NCI-H1092 treated with DMSO at 0.1 percent for 48 hours (cell line): Measurements from ENCODE around the gene UMAD1.
A peak's percentile ranks its signal among the peaks of the same experiment; 100 is the strongest.

ENCODE experiments used
- DNase-seq: peaks from one replicate; lab custom pipeline; 2025; lab: John Stamatoyannopoulos, UW

UMAD1 gene

DNA sequence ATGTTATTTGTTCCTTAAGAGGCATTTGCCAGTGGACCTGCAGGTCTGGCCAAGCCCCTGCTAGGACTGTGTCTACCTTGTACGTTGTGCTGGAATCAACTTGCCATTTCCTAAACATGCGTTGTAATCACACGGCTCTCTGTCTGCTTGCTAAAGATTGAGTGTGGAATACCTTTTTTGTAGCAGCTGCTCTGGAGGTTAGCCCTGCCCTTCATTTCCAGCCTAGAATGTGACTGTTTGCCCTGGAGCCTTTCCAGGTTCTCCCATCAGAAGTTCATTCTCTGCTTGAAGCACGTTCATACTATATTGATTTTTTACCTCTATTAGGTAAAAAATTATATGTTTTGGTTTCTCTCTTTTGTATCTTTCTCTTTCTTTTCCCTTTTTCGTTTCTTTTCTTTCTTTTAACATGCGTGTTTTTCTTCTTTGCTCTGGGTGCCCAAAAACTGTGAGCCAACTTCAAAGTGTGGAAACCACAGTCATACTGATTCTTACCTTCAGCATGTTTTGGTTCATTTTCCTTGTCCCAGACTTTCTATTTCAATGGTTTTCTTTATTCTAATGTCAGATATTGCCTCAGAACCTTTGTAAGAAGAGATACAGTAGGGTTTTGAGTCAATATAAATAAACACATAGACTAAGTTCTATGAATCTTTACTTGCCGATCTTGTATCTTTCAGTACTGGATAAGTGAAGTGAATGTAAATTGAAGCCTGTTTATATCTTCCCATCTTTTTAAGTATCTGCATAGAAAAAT lies 189.7 kb downstream of the UMAD1 start:
- DNase-seq = peak; percentile 98

DNA sequence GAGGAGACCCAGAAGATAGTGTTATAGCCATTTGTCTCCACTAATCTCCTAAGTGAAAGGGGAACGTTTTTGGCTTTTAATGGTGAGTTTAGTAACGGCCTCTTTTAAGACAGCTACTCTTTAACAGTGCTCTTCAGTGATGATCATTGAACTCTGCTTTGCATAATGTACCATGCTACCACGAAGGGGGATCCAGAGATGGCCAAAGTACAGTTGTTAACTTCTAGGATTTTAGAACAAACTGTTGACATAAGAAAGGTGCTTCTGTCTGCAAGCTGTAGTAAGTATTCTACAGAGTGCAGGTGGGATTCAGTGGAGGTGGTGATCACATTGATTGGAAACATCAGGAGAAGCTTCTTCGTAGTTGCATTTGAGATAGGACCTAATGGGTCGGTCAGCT lies 192.0 kb downstream of the UMAD1 start:
- no peak for DNase-seq

DNA sequence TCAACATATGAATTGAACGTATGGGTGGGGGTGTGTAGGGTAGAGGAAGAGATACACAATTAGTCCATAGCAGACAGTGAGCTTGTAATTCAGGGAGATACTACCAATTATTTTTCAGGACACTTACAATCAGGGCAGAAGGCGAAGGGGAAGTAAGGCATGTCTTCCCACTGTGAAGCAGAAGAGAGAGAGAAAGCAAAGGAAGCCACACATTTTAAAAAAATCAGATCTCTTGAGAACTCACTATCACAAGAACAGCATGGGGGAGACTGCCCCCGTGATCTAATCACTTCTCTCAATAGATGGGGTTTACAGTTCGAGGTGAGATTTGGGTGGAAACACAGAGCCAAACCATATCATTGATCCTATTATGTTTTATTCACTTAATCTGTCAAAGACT lies 194.2 kb downstream of the UMAD1 start:
- DNase-seq = no peak

DNA sequence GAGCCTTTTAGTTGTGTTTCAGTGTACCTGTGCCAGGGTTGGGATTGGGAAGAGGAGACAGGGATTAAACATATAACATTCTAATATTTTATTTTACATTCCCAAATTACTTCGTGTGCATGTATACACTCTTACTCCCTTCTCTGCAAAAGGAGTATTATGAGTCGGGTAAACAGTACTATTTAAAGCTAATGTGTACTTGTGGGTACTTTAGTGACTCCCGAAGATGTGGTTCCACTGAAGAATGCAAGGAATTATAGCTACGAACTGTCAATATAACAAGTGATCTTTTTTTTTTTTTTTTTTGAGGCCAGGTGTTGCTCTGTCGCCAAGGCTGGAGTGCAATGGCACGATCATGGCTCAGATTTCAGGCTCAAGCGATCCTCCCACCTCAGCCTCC lies 200.5 kb downstream of the UMAD1 start:
- DNase-seq = no peak

DNA sequence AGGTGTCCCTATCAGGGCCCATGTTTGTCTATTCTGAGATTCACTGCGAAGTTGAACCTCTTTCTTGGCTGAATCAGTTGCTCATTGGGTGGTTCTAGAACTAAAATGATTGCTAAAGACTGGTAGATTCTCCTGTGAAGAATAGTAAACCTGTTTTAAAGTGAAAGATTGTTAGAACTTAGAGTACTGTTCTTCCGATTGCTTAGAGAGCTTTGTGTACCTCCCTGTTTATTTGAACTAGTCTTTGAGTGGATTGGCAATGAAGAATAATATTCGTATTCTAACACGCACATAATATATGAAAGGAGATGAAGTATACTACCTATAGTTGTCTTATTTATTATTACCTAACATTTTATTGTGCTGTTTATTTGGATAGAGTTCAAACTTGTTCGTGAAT lies 202.7 kb downstream of the UMAD1 start:
- DNase-seq = no peak

DNA sequence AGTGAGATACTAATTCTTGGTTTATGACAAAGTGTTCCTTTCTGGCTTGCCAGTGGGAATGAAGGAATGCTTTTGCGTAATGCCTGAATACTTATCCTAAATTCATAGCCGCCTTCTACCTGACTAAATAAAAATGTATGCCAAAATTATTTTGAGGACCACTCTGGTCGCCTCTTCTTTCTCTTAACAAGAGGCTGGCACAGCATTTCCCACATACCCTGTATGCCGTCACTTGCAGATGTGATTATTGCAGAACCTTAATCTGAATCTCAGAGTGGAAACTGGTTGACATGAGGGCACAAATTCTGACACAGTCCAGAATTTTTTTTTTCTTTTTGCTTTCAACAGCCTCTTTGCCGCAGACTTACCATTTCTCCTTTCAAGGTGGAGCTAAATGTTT lies 203.4 kb downstream of the UMAD1 start:
- DNase-seq = no peak

DNA sequence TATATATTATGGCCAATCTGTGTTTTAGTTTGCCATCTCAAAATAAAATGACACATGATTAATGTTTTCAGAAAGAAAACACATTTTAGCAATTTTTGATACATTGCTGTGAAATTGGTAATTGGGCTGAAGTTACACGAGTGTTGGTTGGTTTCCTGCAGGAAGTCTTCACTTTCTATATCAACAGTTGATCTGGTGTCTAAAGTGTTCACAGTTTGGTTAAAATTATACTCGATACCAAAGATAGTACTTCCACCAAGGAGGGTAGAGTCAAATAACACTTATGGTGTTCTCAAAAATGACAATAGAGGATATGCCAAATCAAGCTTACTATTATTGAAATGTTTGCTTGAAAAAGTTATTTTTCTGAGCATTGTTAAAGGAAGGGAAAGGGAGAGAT lies 207.7 kb downstream of the UMAD1 start:
- no peak for DNase-seq

DNA sequence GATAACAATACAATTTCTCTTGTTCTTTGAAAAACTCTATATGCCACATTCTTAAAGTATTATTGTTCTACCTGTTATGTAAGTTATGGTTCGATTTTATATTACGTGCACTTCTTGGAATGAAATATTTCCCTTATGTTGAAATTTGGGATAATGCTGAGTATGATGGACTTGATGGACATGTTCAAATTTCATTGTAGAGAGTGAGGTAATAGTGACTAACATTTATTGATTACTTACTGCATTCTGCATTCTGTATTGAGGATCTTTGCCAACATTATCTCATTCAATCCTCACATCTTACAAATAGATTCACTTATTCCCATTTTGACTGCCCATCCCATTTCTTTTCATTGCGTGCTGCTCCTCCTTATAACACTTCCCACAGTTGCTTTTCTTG lies 208.3 kb downstream of the UMAD1 start:
- no peak for DNase-seq

DNA sequence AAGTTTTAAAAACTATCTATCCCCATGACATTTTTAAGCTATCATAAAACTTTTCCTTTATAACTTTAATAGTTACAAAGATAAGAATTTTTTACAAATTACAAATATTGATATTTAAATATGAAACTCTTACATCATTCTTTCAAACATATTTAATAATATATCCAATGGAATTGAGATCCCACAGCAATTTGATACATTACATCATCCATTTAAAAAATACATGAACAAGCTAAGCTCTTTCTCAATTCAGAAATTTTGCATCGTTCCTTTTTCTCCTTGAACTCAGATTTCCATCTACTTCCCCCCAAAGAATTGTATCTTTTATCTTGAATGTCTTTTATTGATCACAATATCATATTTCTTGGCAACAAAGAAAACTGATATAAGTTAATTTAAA lies 209.6 kb downstream of the UMAD1 start:
- DNase-seq = no peak

DNA sequence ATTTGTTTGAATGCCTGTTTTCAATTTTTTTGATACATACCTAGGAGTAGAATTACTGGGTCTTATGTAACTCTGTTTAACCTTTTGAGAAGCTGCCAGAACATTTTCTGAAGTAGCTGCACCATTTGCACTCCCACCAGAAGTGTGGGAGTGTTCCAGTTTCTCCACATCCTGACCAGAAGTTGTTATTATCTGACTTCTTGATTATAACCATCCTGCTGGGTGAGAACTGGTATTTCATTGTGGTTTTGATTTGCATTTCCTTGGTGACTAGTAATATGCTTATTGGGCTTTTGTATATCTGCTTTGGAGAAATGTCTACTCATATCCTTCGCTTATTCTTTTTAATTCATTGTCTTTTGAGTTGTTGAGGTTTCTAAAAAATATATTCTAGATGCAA lies 210.8 kb downstream of the UMAD1 start:
- DNase-seq = no peak

DNA sequence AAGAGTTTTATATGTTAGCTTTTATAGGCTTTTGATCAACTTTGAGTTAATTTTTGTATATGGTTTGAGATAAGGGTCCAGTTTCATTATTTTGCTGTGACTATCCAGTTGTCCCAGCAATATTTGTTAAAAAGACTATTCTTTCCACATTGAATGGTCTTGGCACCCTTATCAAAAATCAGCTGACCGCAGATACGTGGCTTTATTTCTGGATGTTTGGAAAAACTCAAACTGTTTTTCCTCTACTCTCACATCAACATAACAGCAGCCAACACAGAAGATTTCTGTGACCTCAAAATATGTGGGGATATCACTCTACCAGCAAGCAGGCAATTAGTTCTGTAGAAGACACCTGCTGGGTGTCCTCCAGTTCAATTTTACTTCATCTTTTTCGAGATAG lies 211.4 kb downstream of the UMAD1 start:
- no peak for DNase-seq

DNA sequence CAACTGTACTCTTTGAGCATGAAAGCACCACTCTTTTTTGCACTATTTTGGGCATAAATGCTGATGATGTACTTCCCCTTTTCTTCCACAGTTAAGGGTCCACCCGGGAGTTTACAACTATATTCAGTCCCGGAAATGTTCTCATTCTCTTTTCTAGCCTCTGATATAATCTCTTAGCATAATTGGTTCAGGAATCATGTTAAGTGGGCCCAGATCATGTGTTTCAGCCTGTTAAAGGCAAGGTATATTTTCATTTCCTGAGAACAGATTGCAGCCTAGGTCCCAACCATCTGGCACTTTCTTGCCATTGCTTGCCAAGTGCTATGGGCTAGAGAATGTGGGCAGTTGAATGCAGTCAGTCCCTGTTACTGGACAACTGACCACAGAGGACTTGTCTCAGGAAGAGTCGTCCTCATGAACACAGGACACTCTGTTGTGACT lies 216.6 kb downstream of the UMAD1 start:
- no peak for DNase-seq

DNA sequence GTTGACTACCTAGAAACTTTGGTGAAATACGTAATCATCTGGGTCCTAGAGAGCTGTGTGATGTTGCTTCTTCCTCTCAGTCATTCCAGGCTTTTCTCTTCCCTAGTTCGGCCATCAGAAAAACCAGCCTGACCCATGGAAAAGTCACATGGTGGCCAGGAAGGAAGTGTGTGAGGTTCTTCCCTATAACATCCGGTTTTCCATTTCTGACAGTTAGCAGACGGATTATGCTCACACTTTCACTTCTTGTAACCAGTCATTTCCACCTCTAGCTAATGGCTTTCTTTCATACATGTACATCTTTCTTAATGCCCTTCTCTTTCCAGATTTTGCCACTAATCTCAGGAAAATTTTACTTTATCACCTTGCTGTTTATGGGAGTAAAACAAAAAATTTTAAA lies 218.0 kb downstream of the UMAD1 start:
- no peak for DNase-seq

DNA sequence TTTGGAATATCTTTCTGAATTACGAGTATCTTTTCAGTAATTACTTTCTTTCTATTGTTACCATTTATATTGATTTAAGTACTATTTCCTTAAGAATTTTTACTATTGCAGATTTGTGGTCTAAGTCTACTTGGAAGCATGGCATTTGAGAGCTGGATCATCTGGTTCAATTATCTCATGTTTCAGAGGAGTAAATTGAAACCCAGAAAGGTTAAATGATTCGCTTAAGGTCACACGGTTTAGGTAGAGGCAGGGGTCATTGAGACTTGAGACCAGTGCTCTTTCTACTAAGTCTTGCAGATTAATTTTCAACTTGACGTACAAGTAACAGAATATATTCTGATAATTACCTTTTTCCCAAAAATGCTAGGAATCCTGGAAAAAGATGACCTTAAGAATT lies 218.9 kb downstream of the UMAD1 start:
- no peak for DNase-seq

DNA sequence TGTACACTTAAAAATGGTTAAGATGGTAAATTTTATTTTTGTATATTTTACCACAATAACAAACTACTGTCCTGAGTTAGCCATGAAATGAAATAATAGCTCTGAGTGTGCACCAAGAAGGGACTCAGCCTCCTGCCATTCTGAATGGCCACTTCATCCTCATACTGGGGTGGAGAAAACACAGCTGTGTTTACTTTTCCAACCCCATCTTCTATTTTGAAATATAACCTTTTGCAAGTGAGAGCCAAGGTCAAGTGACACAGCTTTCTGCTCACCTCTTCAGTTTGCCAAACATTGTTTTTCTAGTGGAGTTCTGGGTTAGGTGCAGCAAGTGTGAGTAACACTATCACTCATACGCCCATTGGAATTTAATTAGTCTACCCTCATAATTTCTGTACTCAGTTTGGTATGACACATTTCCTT lies 220.7 kb downstream of the UMAD1 start:
- peak; percentile 99 for DNase-seq

DNA sequence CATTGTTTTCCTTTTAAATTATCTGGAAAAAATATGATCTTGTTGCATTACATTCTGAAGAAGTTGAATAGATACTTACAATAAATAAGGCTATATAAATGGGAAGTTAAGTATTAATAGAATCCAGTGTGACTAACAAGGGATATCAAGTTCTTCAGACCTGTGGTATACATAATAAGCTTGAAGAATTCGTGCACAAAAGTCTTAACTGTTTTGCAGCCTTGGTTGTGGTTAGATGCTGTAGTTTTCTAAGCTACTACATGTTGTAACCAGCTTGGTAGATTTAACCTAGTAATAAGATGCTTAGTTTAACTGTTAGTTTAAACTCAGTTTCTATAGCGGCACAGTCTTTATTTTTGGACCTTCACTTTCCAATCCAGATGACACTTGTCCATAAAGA lies 221.8 kb downstream of the UMAD1 start:
- DNase-seq = no peak

DNA sequence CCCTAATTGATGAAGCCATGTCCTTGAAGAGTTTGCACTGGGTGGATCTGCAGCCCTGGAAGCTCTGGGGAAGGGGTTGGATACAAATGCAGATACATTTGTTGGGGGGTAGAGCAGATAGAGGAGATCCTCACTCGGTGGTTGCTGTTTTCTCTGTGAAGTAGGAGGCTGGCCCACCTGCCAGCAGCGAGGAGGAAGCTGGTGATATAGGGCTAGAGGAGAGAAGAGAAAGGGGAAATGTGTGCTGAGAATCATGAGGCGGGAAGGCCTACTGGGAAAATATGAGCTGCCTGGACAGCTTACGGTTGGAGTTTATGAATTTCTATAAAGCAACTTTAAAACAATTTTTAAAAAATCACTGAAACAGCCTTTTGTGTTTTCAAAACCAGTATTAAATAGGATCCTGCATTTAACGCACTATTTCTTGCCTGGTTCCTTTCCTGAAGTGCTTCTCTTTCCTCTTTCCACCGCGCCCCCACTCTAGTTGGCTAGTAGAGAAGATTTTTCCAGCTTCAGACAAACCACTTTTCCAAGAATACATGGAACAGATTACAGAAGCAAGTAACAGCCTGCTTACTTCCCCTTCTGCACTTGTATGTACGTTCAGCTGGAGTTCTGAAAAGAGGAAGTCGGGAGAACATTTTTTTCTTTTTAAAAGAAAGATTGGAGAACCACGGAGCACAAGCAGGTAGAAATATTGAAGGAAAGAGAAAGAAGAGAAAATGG lies 227.5 kb downstream of the UMAD1 start:
- DNase-seq = peak; percentile 35

DNA sequence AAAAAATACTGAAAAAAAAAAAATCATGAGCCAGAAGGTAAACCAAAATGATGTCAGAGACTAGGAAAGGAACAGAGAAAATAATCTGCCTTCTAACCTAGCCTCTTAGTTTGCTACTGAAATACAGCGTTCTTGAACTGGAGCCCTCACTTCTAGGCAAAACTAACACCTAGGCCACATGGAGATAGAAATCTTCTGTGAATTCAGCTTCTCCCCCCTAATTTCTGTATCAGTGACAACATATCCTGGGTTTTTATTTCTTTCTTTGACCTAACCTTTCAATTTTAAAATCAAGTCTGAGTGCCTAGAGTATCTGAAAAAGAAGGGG lies 228.0 kb downstream of the UMAD1 start:
- DNase-seq = peak; percentile 51

DNA sequence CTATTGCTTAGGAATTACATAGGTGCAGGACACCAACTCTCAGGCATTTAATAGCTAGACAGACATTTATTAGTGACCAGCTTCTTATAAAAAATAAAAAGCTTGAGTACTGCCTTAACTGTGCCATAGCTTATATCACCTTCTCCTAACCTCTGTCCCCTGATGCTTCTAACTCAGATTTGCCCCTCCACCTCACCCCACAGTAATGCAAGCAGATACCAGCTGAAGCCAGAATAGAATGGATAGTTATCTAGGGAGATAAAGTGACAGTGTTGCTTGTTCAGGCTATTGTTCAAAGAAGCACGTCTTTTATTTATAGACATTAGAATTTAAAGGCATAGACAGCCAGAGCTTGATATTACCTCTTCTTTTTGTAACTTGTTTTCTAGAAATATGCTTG lies 228.5 kb downstream of the UMAD1 start:
- DNase-seq = peak; percentile 83

DNA sequence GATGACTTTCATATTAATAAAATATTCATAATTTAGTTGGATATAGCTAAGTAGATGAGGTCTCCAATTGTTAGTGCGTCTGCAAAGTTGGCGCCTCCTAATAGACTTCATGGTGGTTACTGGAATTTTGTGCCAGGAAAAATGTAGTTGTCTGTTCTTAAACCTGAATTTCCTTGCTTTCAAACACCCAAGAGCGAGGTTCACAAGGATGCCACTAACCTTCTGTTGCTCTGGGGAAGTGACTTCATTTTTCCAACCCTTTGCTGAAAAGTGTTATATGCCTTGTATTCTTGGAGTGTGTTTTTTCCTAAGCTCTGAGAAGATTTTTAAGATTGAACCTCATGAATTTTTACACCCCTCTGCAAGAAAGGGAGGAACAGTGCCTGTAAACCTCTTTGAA lies 229.1 kb downstream of the UMAD1 start:
- peak; percentile 26 for DNase-seq

DNA sequence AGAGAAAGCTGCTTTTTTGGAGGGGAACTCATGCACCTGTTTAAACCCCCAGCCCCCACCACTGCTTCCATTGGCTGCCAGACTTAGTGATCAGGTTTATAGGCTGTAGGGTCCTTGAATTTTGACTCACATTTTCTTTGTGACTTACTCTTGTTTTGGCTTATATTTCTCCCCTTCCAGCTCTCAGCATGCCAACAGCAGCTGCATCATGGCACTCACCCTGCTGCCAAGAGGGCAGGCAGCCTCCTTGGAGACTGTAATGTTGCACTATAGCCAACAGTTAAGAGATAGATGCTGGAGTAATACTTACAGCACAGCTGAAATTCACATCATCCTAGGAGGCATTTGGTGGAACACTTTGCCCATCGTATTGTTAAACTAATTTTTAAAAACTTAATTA lies 230.0 kb downstream of the UMAD1 start:
- peak; percentile 78 for DNase-seq

DNA sequence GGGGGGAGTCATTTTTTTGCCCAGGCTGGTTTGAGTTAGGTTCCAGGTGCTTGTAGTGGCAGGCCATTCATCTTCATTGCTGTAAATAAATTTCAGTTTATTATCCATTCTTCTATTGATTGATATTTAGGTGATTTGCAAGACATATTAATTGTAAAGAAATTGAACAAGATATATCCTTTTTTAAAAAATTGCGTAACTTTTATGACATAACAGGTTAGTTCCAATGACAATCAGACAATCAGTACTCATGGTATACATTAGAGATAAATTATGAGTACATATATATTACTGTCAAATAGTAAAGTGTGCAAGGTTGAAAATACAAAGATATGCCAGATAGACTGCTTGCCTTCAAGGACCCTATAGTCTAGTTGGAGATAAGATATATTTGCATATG lies 235.9 kb downstream of the UMAD1 start:
- DNase-seq = no peak

DNA sequence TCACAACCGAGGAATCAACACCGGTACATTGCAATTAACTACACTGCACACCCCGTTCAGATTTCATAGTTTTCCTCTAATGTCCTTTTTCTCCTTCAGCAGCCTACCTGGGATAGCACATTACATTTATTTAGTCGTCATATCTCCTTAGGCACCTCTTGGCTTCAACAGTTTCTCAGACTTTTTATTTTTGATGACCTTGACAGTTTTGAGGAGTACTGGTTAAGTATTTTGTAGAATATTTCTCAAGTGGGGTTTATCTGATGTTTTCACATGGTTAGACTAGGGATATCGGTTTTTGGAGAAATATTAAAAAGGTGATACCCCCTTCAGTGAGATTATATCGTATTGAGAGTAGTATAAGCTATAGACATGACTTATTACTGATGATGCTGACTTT lies 241.0 kb downstream of the UMAD1 start:
- DNase-seq = no peak

DNA sequence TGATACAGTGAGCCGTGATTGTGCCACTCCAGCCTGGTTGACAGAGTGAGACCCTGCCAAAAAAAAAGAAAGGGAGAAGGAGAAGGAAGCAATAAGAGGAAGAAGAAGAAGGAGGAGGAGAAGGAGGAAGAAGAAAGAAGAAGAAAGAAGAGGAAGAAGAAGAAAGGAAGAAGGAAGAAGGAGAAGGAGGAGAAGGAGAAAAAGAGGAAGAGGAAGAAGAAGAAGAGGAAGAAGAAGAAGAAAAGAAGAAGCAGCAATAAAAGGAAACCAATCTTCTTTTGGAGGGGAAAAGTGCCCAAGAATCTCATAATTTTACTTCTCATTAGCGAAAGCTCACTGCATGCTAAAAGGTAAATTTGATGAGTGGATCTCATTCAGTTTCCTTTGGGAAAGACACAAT lies 242.3 kb downstream of the UMAD1 start:
- no peak for DNase-seq
